ENCODE measurements around the gene MRFAP1.

- TF ChIP-seq KDM1A (IDR thresholded peaks at IDR 0.05; ENCODE audit: borderline replicate concordance) = no peak
- TF ChIP-seq SUZ12 (IDR thresholded peaks at IDR 0.05; ENCODE audit: unreplicated experiment) = no peak
- no peak for TF ChIP-seq ZNF24 (IDR thresholded peaks at IDR 0.05)
- no peak for TF ChIP-seq MLLT1 (IDR thresholded peaks at IDR 0.05)
- TF ChIP-seq, protein P1, sequence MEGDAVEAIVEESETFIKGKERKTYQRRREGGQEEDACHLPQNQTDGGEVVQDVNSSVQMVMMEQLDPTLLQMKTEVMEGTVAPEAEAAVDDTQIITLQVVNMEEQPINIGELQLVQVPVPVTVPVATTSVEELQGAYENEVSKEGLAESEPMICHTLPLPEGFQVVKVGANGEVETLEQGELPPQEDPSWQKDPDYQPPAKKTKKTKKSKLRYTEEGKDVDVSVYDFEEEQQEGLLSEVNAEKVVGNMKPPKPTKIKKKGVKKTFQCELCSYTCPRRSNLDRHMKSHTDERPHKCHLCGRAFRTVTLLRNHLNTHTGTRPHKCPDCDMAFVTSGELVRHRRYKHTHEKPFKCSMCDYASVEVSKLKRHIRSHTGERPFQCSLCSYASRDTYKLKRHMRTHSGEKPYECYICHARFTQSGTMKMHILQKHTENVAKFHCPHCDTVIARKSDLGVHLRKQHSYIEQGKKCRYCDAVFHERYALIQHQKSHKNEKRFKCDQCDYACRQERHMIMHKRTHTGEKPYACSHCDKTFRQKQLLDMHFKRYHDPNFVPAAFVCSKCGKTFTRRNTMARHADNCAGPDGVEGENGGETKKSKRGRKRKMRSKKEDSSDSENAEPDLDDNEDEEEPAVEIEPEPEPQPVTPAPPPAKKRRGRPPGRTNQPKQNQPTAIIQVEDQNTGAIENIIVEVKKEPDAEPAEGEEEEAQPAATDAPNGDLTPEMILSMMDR (IDR thresholded peaks at IDR 0.05 in 2 of 3, conservative IDR thresholded peaks at IDR 0.05 in 1 of 3; ENCODE audit: control insufficient read depth in 2 of 3, extremely low read depth in 1 of 3, insufficient read depth in 1 of 3, low read depth in 3 of 3, low read length in 3 of 3) = no peak
- TF ChIP-seq EZH2 (IDR thresholded peaks at IDR 0.05; ENCODE audit: borderline replicate concordance, control insufficient read depth, low read depth, low read length) = no peak
- TF ChIP-seq EP300 (IDR thresholded peaks at IDR 0.05; ENCODE audit: borderline replicate concordance in 1 of 2, control insufficient read depth in 1 of 2, low read depth in 2 of 2, low read length in 2 of 2) = no peak
- no peak for TF ChIP-seq NFYB (IDR thresholded peaks at IDR 0.05; ENCODE audit: insufficient read depth, low read depth, low read length)
- no peak for TF ChIP-seq POLR2A (IDR thresholded peaks at IDR 0.05; ENCODE audit: low read depth, low read length)
- TF ChIP-seq SIN3A (IDR thresholded peaks at IDR 0.05; ENCODE audit: low read depth, low read length) = no peak
- TF ChIP-seq BMI1 (IDR thresholded peaks at IDR 0.05; ENCODE audit: borderline replicate concordance) = no peak
Observed at GRCh38 chr4:6657242-6658208, 17.0 kb downstream of the MRFAP1 start.

All from GM12878 (cell line).